Activated B cell treated with CpG ODN at 0.5 μM for 24 hours (primary cell): ENCODE data around the gene CCDC122. TPM values are rescaled to one million over a fixed set of nuclear protein-coding genes. Genes with fewer than 3 reads are reported as not detected.
A peak's percentile ranks its signal among the peaks of the same experiment; 100 is the strongest.

Experiments used
- ATAC-seq: fragments of 200-7000 bp; cut with Tn5 transposase; one replicate; pipeline ENCODE4 v1.10.0; 2021; ENCODE audit warnings: low read depth, mild to moderate bottlenecking, moderate library complexity
- CTCF ChIA-PET: fragments of 350-600 bp; sonication (Branson Sonifier 250); formaldehyde crosslinking; loops from one replicate; lab custom pipeline; 2021; ENCODE audit warnings: antibody characterized with exemption; lab: Charles Lee
- POLR2A ChIA-PET: fragments of 350-600 bp; sonication (Branson Sonifier 250); formaldehyde crosslinking; loops from one replicate; lab custom pipeline; 2021; ENCODE audit warnings: antibody characterized with exemption; lab: Charles Lee
- DNase-seq: peaks from one replicate; pipeline ENCODE4 v3.0.0; 2022
- H3K27ac Mint-ChIP-seq: one replicate; pipeline ENCODE4 v1.8.0; 2020; ENCODE audit warnings: mixed read lengths
- H3K27me3 Mint-ChIP-seq: one replicate; pipeline ENCODE4 v1.8.0; 2021; ENCODE audit warnings: mixed read lengths
- H3K36me3 Mint-ChIP-seq: one replicate; pipeline ENCODE4 v1.8.0; 2021; ENCODE audit warnings: low read depth, mixed read lengths
- H3K4me1 Mint-ChIP-seq: one replicate; pipeline ENCODE4 v1.8.0; 2021; ENCODE audit warnings: mixed read lengths
- H3K4me3 Mint-ChIP-seq: one replicate; pipeline ENCODE4 v1.8.0; 2020; ENCODE audit warnings: mild to moderate bottlenecking, mixed read lengths
- H3K9me3 Mint-ChIP-seq: one replicate; pipeline ENCODE4 v1.8.0; 2020; ENCODE audit warnings: mixed read lengths
- CTCF ChIP-seq: fragments of 200-600 bp; IDR thresholded peaks from one replicate; pipeline ENCODE4 v1.8.0; 2022; ENCODE audit warnings: antibody characterized with exemption, mild to moderate bottlenecking
- intact Hi-C: fragments of 100-400 bp; cut with micrococcal nuclease; formaldehyde crosslinking; loops from one replicate; pipeline ENCODE4 v1.15.1; 2024
- total RNA-seq: library from RNA; stranded (reverse); gene quantifications from 2 replicates; pipeline ENCODE4 v1.2.3, GENCODE V29; 2022

The CCDC122 gene
- total RNA-seq, 1 donor from 2014 or later = 7.1 TPM

GRCh38 chr13:43883631-43884030, 4.1 kb upstream of the CCDC122 start:
- ChIA-PET POLR2A (no interaction called here), CTCF (no interaction called here)
- no peaks in the 10 kb centered on the region for H3K9me3 Mint-ChIP-seq
- H3K4me1 Mint-ChIP-seq = peaks cover 13% of the 10 kb centered on the region
- ATAC-seq (no peak), DNase-seq (no peak)
- no peak overlapping the region for H3K4me3 Mint-ChIP-seq
- peaks cover 9% of the 10 kb centered on the region for H3K36me3 Mint-ChIP-seq
- intact Hi-C loops = no loop called here
- no peaks in the 10 kb centered on the region for H3K27me3 Mint-ChIP-seq
- TF ChIP-seq CTCF = no peak
- H3K27ac Mint-ChIP-seq = no peak overlapping the region

- ChIA-PET CTCF (no interaction called here), POLR2A (interaction anchor here (0.5 kb wide), 1 partner anchor 606 kb away, joined by 5 read pairs; no protein-coding TSS in a partner anchor)
- Mint-ChIP-seq H3K27me3 (no peaks in the 10 kb centered on the region), H3K9me3 (no peaks in the 10 kb centered on the region), H3K27ac (no peak overlapping the region), H3K4me3 (peak overlapping the region; percentile 13), H3K4me1 (peaks cover 30% of the 10 kb centered on the region), H3K36me3 (peaks cover 7% of the 10 kb centered on the region)
- ATAC-seq (no peak), DNase-seq (no peak)
- intact Hi-C loops = no loop called here
- TF ChIP-seq CTCF = no peak
Observed at GRCh38 chr13:43881580-43881979, 2.0 kb upstream of the CCDC122 start.

DNA sequence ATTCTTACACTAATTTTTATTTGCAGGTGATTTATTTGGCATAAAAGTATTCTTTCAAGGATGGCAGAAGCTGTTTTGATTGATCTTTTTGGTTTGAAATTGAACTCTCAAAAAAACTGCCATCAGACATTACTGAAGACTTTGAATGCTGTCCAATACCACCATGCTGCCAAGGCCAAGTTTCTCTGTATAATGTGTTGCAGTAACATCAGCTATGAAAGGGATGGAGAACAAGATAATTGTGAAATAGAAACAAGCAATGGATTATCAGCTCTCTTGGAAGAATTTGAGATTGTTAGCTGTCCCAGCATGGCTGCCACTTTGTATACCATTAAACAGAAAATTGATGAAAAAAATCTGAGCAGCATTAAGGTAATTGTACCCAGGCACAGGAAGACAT, 1.4 kb upstream of the CCDC122 start:
- Mint-ChIP-seq H3K27ac (no peak overlapping the region), H3K4me3 (no peak overlapping the region), H3K27me3 (no peaks in the 10 kb centered on the region), H3K9me3 (no peaks in the 10 kb centered on the region), H3K4me1 (peaks cover 30% of the 10 kb centered on the region), H3K36me3 (peaks cover 7% of the 10 kb centered on the region)
- ATAC-seq = no peak
- intact Hi-C loops = loop anchor here (1.0 kb wide), 1 partner anchor 11 kb away; no protein-coding TSS in a partner anchor
- DNase-seq = no peak
- CTCF ChIA-PET = no interaction called here
- POLR2A ChIA-PET = no interaction called here
- no peak for TF ChIP-seq CTCF

GRCh38 chr13:43880214-43880855, 795 bp upstream of the CCDC122 start:
- Mint-ChIP-seq H3K4me3 (peak overlapping the region; percentile 93), H3K9me3 (no peaks in the 10 kb centered on the region), H3K4me1 (peaks cover 30% of the 10 kb centered on the region), H3K27me3 (no peaks in the 10 kb centered on the region), H3K36me3 (peaks cover 3% of the 10 kb centered on the region), H3K27ac (peak overlapping the region; percentile 93)
- CTCF ChIA-PET = no interaction called here
- TF ChIP-seq CTCF = no peak
- no peak for ATAC-seq
- intact Hi-C loops = loop anchor here (1.0 kb wide), 1 partner anchor 12 kb away; no protein-coding TSS in a partner anchor
- no peak for DNase-seq
- POLR2A ChIA-PET = interaction anchor here (0.6 to 2.1 kb wide), 5 partner anchors 11 to 1226 kb away, joined by 3 to 12 read pairs (median 4); no protein-coding TSS in a partner anchor

- Mint-ChIP-seq H3K36me3 (peaks cover 3% of the 10 kb centered on the region), H3K9me3 (no peaks in the 10 kb centered on the region), H3K27me3 (no peaks in the 10 kb centered on the region), H3K27ac (peak within 1 kb of the TSS; percentile 93), H3K4me3 (peak within 1 kb of the TSS; percentile 93), H3K4me1 (peaks cover 30% of the 10 kb centered on the region)
- no peak for TF ChIP-seq CTCF
- DNase-seq = no peak
- ChIA-PET POLR2A (interaction anchor here (0.6 to 2.3 kb wide), 10 partner anchors 11 to 1608 kb away, joined by 3 to 12 read pairs (median 4); partner anchors contain the start of genes AKAP11, EPSTI1 and TPT1), CTCF (no interaction called here)
- peak; percentile 73 for ATAC-seq
- intact Hi-C loops = loop anchor here (1.0 to 5.0 kb wide), 9 partner anchors 13 to 1832 kb away; partner anchors contain the start of genes AKAP11, DGKH, GPALPP1 and NUFIP1
Observed at GRCh38 chr13:43879755-43880181, 228 bp upstream of the CCDC122 start, which contains the start of gene LACC1. LACC1 (plus strand) TSS chr13:43879904; CDS start chr13:43880986, 1,082 bp downstream.
